DND-41 (cell line): ENCODE results near the gene ADCY4.

Experiments
- EZH2 ChIP-seq: IDR thresholded peaks from 3 replicates; pipeline ENCODE4 v1.6.1; 2012; ENCODE audit warnings: borderline replicate concordance, low read depth, mild to moderate bottlenecking, moderate library complexity, low read length, inconsistent platforms; ENCODE audit not compliant: severe bottlenecking
- TF ChIP-seq, protein P1 (sequence below): IDR thresholded peaks from 2 replicates; pipeline ENCODE4 v1.5.1; 2012; ENCODE audit warnings: borderline replicate concordance, low read length, moderate library complexity, mild to moderate bottlenecking; ENCODE audit not compliant: poor library complexity, severe bottlenecking; ENCODE audit errors: extremely low read depth

- TF ChIP-seq, protein P1, sequence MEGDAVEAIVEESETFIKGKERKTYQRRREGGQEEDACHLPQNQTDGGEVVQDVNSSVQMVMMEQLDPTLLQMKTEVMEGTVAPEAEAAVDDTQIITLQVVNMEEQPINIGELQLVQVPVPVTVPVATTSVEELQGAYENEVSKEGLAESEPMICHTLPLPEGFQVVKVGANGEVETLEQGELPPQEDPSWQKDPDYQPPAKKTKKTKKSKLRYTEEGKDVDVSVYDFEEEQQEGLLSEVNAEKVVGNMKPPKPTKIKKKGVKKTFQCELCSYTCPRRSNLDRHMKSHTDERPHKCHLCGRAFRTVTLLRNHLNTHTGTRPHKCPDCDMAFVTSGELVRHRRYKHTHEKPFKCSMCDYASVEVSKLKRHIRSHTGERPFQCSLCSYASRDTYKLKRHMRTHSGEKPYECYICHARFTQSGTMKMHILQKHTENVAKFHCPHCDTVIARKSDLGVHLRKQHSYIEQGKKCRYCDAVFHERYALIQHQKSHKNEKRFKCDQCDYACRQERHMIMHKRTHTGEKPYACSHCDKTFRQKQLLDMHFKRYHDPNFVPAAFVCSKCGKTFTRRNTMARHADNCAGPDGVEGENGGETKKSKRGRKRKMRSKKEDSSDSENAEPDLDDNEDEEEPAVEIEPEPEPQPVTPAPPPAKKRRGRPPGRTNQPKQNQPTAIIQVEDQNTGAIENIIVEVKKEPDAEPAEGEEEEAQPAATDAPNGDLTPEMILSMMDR: no peak
- TF ChIP-seq EZH2: no peak
These were observed 43.5 kb upstream of the ADCY4 start for GRCh38 chr14:24378327-24378726.
